Amniotic epithelial cell (primary cell): ENCODE measurements around the gene METTL23.
"Not testable (repeated sequence)": the region's sequence is repeated elsewhere in the genome, so short reads cannot be mapped to it uniquely, and the experiment has no call there.

ENCODE experiments used
- DNase-seq: peaks from one replicate; pipeline ENCODE4 v3.0.0-alpha.2; 2010; ENCODE audit warnings: low read depth

Gene METTL23

DNA sequence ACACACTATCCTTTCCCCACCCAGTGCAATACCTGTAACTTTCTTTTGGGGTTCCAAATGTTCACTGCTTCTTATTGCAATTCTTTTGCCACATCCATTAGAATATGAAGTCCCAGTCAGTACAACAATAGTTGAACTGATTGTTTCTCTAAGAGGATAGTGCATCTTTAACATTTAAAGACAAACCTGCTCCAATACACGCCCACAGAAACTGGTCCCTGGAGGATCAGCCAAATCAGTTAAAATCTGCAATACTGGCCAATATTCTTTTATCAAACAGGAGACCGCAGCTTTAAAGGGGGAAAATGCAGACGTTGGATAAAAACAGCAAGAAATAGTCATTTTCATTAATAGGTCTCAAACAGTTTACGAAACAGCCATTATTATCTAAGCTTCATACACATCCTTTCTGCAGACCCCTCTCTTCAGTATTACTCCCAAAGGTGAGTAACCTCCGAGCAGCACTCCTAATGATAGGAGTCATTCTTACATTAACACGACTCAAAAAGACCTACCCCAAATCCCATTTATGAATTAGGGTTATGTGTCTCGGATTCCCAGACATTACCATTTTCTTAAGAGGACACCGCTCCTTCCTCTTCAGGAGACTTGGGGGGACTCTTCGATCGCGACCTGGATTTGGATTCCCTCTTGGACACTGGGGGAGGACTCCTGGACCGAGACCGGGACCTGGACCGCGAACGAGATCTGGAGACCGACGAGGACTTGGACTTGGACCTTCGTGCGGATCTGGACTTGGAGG lies 9.1 kb downstream of the METTL23 start:
- DNase-seq, result no peak

DNA sequence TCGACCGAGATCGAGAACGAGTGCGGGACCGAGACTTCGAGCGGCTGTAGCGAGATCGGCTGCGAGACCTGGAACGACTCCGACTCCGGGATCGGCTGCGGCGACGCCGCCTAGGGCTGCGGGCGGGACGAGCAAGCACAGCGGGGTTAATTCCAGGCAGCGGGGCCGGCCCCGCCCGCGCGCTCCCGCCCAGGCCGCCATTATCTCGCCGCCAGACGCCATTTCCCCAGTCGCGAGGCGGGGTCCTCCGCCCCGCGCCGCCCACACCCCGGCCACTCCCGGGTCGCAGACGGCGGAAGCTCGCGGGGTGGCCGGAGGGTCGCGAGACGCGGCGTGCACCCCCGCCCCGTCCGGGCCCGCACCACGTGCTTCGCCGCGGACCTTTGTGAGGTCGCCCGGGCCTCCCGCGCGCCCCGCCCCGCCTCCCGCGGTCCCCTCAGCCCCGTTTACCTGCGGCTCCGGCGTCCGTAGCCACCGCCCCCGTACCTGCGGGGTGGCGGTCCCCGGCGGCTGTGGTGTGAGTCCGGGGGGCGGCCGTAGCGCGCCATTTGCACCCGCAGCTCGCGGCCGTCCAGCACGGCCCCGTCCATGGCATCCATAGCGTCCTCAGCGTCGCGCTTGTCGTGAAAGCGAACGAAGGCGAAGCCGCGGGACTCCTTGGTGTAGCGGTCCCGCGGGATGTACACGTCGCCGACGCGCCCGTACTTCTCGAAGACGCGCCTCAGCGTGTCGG lies 9.9 kb downstream of the METTL23 start:
- DNase-seq, result peak; percentile 66

DNA sequence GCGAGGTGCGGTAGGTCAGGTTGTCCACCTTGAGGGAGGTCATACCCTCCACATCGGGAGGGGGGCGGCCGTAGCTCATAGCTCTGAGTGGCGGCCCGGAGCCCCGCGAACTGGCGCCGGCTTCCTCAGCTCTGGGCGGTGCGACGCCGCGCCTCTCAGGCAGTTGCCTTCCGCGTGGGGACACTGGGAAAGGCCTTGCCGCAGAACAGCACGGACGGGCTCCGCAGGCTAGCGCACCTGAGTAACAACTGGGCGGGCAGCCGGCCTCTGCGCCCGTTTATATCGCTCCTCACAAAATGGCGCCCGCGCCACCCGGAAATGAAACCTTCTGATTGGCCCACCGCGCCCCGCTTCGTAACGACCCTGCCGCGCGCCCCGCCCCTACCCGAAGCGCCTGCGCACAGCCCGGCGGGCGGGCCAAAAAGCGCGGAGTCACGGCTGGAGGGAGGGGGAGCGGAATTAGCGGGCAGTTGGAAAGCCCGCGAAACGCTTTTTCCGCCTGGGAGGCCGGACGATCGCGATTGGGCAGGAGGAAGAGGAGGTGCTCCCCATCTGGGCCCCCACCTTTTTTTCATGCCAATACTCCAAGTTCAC lies 10.5 kb downstream of the METTL23 start, which contains the start of gene SRSF2:
Gene SRSF2 (minus strand): TSS at position 250 of the 594 bp plus-strand sequence. CDS start 171 bp downstream, at position 79.
- DNase-seq, result peak; percentile 97

DNA sequence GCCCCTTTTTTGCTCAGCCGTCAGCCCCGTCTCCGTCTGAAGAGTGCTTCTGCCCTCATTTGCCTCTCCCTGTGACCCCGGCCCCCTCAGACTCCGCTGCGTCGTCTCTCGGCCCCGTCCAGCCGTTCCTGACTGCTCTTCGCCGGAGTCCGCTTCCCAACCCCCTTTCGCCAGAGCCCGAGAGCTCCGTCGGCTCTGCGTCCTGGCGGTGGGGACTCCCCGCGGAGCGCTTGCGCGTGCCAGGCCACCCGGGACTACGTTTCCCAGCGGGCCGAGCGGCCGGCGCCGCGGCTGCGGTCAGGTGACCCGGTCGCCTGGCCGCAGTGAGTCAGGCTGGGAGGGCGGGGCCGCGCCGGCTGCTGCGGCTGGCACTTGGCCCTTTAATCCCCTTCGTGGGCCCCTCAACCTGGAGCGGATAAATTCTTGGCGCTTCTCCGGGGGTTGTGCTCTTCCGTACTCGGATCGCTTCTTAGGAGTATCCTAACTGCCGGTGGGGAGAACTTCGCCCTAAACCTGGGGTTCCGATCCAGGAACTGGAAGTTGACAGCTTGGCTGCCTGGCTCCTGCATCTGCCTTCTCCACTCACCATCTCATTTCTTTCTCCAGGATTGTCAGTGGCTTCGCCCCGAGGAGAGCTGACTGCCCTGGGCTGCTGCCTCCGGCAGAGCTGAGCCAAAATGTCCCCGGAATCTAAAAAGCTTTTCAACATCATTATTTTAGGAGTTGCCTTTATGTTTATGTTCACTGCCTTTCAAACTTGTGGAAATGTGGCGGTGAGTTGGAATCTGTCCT lies 11.2 kb downstream of the METTL23 start, which contains the start of gene MFSD11:
Gene MFSD11 (plus strand): TSS at position 444 of the 792 bp plus-strand sequence. CDS start 234 bp downstream, at position 678.
- peak; percentile 92 for DNase-seq

DNA sequence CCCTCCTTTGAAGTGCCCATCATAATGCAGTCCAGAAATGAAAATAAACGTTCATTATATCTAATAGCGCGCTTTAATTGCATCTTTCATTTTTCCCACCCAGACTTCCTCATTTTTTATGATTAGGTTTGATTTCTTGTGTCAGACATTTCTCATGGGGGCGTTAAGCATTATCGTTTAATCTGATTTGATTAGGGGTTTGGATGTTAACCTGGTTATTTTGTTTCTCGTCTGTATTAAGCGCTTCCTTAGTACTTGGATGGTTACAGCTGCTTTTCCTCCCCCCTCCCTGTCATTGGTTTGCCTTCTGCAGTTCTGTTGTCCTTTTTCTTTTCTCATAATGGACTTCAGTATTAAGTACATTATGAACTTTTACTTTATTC lies 11.8 kb downstream of the METTL23 start:
- no peak for DNase-seq

DNA sequence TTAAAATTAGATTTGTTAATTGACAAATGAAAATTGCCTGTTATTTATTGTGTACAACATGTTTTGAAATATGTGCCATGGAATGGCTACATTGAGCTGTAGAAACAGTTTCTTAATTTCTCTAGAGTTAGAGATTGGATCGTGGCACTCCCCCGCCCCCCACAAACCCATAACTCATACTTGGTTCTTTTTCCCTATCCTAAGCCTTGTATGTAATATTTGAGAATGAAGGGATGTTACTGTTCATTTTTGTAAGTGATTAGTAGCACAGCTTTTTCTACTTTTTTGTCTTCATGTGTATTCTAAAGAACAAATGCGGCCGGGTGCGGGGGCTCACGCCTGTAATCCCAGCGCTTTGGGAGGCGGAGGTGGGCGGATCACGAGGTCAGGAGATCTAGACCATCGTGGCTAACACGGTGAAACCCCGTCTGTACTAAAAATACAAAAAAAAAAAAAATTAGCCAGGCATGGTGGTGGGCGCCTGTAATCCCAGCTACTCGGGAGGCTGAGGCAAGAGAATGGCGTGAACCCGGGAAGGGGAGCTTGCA lies 13.0 kb downstream of the METTL23 start:
- not testable (repeated sequence) for DNase-seq

DNA sequence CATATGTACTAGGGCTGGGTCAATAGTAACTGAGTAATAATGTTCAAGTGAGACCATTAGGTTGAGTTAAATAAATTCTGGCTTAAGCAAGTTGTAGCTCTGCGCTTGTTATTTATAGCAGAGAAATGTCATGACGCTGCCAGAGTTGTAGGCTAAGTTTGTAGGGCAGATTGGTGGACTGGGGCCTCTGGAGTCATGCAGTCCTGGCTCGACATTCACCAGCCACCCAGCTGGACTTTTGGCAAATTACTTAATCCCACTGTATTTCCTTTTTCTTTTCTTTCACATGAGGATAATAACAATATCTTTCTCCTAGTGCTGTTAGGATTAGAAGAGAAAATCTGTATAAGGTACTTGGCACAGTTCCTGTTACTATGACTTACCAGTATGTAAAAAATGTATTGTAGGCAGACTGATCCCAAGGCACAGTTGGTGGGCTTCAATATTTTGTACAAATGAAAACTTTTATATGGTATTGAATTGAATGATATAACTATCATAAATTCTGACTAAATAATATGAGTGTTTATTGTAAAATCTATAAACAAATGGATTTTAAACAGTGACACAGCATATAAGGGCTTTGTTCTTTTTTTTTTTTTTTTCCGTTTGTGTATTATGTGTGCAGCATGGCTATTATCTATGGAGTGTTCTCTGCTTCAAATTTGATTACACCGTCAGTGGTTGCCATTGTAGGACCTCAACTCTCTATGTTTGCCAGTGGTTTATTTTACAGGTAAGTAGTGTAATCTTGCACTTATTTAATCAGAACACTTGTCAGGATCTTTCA lies 13.9 kb downstream of the METTL23 start:
- DNase-seq, result peak; percentile 68

DNA sequence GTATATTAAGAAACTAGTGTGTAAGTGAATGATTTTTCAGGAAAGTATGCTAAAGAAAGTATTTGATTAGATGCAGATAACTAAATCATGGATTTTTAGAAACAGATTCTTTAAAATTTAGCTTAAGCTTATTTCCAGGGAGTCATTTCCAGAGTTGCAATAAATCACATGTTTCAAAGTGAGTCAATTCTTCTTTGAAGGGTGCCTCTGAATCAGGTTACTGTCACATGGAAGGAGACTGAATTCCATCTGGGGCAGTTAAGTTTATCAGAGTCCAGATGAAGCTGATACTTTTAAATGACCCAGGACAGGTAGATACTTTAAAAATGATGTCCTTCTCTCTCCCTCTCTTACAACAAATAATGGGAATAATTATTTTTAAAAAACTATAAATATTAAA lies 16.3 kb downstream of the METTL23 start:
- no peak for DNase-seq

DNA sequence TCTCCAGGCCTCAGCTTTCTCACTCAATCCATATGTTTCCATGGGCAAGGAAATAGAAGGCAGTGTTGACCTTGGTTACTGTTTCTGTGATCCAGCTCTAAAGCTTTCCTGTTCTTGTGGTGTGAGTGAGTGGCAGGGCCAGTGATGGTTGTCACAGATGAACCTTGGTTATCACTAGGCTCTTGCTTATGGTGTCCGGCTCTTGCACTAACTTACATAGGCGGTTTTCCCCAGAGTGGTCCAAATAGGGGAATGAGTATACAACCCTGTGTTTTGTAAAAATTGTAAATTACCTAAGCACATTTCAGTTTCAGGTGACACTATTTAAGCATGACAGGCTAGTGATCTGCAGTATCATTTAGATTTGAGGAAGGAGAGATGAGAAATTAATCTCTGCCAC lies 18.1 kb downstream of the METTL23 start:
- DNase-seq, result no peak

DNA sequence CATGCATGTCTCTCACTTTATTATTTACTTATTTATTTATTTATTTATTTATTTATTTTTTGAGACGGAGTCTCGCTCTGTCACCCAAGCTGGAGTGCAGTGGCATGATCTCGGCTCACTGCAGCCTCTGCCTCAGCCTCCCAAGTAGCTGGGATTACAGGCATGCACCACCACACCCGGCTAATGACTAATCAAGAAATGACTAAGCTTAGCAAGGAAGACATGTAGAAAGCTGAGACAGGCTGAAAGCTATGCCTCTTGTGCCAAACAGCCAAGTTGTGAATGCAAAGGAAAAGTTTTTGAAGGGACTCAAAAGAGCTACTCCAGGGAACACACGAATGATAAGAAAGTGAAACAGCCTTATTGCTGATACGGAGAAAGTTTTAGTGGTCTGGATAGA lies 19.1 kb downstream of the METTL23 start:
- DNase-seq, result peak; percentile 47

DNA sequence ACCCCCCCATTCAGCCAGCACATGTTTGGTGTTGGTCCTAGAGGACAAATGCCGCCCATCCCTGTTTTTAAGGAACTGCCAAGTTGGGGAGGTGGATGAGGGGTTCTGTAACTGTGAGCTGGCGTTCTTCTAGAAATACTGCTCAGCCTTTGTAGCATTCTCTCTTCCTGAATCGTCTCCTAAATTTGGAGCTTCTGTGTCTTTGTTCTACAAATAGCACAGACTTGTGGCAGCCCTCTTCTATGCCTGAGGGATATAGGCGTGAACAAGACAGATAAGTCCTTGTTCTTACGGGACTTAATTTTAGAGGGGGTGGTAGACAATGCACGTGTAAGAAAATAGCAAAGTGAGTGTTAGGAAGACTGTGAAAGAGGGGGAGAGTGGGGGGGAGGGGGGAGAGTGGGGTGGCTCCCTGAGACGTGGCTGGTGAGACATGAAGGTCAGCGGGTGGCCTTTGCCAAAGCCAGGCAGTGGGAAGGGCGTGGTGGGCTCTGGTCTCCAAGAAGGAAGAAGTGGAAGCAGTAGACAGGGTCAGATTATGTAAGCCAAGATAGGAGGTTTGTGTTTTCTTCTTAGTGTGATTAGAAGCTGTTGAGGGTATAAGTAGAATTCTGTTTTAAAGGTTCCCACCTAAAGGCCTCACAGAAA lies 21.2 kb downstream of the METTL23 start:
- DNase-seq, result no peak

DNA sequence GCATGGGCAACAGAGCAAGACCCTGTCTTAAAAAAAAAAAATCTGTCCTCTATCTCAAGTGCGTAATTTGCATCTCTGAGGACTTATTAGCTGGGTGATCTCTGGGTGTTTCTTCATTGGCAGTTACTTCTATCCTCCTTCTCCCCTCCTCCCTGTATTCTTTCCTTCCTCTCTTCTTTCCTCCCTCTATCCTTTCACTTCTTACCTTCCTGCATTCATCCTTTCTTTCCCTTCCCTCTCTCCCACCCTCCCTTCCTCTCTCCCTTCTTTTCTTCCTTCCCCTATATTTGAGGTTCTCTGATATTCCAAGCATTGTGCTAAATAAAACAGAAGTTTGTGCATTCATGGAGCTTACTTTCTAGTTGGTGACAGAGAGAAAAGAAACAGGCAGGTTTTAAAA lies 22.0 kb downstream of the METTL23 start:
- DNase-seq, result no peak

DNA sequence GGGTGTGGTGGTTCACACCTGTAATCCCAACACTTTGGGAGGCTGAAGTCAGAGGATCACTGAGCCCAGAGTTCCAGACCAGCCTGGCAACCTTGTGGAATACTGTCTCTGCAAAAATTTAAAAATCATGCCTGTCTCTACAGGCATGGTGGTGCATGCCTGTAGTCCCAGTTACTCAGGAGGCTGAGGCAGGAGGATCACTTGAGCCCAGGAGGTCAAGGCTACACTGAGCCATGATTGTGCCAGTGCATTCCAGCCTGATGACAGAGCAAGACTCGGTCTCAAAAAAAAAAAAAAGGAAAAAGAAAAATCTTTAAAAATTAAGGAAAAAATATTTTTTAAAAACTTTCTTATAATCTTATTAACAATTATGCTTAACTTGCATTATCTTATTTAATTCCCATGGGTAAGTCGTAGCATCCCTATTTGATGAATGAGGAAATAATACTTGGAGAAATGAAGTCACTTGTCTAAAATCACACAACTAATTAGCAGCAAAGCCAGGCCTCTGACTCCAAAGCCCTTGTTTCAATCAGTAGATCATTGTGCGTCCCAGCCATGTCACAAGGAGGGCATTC lies 24.9 kb downstream of the METTL23 start:
- DNase-seq, result no peak

DNA sequence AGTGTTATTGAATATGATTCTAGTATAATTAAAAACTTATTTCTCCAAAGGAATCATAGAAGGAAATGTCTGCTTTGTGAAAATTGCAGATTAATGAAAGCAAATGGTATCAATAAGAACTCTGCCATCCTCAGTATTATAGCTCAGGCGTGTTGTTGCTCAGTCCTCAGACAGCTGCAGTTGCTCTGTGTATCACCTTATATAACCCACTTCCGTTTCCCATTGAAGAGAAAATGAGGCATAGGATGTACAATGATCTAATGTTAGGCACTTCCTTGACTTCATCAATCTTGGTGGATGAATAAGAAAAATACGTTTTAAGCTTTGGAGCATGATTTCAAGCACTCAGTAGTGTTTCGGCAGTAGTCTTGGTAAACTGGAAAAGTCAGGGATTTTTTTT lies 25.4 kb downstream of the METTL23 start:
- no peak for DNase-seq

DNA sequence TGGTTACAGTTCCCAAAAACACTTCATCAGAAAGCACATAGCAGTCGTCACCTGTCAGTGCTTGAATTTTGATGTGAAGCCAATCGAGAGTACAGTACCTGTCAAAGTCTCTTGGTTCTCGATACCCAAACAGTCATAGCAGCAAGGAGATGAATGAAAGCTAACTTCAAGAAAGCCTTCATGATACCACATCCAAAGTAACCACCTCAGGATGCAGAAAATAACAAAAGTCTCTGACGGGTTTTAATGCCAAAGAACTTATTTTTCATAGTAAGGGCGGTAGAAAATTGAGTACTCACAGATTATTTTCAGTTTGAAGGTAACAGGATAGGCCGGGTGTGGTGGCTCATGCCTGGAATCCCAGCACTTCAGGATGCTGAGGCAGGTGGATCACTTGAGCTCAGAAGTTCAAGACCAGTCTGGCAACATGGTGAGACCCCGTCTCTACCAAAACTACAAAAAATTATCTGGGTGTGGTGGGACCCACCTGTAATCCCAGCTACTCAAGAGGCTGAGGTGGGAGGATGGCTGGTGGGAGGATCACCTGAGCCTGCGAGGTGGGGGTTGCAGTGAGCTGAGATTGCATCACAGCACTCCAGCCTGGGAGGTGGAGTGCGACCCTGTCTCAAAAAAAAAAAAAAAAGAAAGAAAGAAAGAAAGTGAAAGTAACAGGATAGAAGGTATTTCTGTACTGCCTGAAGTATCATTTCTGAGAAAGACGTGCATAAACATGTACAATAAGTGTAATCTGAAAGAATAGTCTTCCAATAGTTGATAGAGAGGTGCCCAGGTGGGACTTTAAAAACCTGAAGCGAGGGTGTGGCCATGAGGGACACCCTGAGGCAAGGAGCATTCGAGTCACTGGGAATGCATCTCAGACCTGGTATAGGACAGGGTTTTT lies 26.7 kb downstream of the METTL23 start:
- no peak for DNase-seq

DNA sequence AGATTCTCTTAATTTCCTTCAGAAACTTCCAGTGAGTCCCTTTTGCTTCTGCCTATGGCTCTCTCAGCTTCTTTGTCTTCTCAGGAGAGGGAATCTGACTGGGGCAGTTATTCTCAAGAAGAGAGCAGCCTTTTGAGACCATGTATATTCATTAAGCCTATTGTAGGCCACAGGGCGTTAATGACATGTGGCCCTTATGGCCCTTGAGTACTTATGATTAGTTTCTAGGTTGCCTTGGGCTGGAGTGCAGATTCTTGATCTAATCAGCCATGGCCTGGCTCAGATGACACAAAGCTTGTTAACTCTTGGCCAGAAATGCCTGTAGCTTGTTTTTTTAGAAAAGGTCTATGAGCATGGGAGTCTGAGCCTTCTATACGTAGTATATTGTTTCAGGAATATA lies 28.6 kb downstream of the METTL23 start:
- no peak for DNase-seq

DNA sequence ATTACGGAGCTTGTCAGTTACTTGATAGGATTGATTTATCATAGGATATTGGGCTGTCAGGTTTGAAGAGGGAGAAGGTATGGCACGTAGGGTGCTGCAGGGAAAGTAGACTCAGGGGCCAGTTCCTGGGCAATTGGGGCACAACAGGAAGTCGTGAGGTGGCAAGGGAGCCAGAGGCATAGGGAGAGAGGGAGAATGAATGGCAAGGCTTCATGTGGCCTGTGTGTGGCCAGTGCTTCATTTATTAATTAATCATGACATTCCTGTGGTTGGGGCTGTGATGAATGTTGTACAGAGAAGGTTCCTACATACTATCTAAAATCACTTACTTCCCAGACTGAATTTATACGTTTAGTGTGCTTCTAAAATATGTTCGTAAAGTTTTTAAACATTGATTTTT lies 30.6 kb downstream of the METTL23 start:
- DNase-seq, result no peak

DNA sequence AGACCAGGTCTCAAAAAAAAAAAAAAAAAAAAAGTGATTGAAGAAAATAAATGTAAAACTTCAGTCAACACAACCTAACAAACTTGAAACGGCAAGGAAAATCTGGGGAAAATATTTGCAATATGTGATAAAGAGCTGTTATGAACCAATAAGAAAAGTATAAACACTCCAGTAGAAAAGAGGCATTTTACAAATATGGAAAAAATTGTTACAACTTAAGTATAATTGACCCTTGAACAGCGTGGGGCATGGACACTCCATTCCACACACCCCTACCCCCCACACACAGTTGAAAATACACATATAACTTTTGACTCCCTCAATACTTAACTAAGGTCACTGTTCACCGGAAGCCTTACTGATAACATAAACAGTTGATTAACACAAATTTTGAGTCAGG lies 31.9 kb downstream of the METTL23 start:
- no peak for DNase-seq
